Neural cell (in vitro differentiated cells): ENCODE results near the gene AP3B1. TPM values are rescaled to one million over a fixed set of nuclear protein-coding genes. Genes with fewer than 3 reads are reported as not detected.
"Not testable (repeated sequence)": the region's sequence is repeated elsewhere in the genome, so short reads cannot be mapped to it uniquely, and the experiment has no call there.

Experiments used
- H2AFZ ChIP-seq: fragments of 200-600, 300-800 bp; sonication (generic), shearing (Covaris generic); 2 replicates; pipeline ENCODE4 v1.6.0; 2014; ENCODE audit warnings: low read depth, mild to moderate bottlenecking, antibody characterized with exemption, low read length, moderate library complexity
- H3F3A ChIP-seq: fragments of 200-600 bp; shearing (Covaris generic); 2 replicates; pipeline ENCODE4 v1.6.1; 2016; ENCODE audit warnings: mild to moderate bottlenecking, moderate library complexity, mixed read lengths, antibody characterized with exemption, low read length; ENCODE audit not compliant: insufficient read depth, poor library complexity, severe bottlenecking
- H3K27ac ChIP-seq: fragments of 200-600, 300-800 bp; sonication (generic), shearing (Covaris generic); 2 replicates; pipeline ENCODE4 v1.5.1; 2014; ENCODE audit warnings: mild to moderate bottlenecking, low read length, moderate library complexity
- H3K27me3 ChIP-seq: fragments of 300-800, 200-600 bp; sonication (generic), shearing (Covaris generic); 2 replicates; pipeline ENCODE4 v1.6.0; 2014; ENCODE audit warnings: mild to moderate bottlenecking, low read depth, low read length, moderate library complexity; ENCODE audit not compliant: insufficient read depth
- H3K36me3 ChIP-seq: fragments of 300-800, 200-600 bp; sonication (generic), shearing (Covaris generic); 2 replicates; pipeline ENCODE4 v1.5.1; 2014; ENCODE audit warnings: mild to moderate bottlenecking, antibody characterized with exemption, low read length, moderate library complexity; ENCODE audit not compliant: insufficient read depth
- H3K4me2 ChIP-seq: fragments of 300-800, 200-600 bp; sonication (generic), shearing (Covaris generic); 2 replicates; pipeline ENCODE4 v1.6.0; 2014; ENCODE audit warnings: mild to moderate bottlenecking, low read length
- H3K4me3 ChIP-seq: fragments of 300-800, 200-600 bp; sonication (generic), shearing (Covaris generic); 2 replicates; pipeline ENCODE4 v1.5.1; 2014; ENCODE audit warnings: mild to moderate bottlenecking, low read length, moderate library complexity
- H3K79me2 ChIP-seq: fragments of 200-600 bp; shearing (Covaris generic); replicated peaks from 2 replicates; pipeline ENCODE4 v1.6.0; 2014; ENCODE audit warnings: mild to moderate bottlenecking, low read length, moderate library complexity; ENCODE audit not compliant: insufficient read depth
- H3K9ac ChIP-seq: fragments of 300-800, 200-600 bp; sonication (generic), shearing (Covaris generic); 2 replicates; pipeline ENCODE4 v1.6.1; 2016; ENCODE audit warnings: mild to moderate bottlenecking, low read length, mixed read lengths
- H3K9me2 ChIP-seq: fragments of 200-600 bp; shearing (Covaris generic); 2 replicates; pipeline ENCODE4 v1.6.1; 2016; ENCODE audit warnings: mild to moderate bottlenecking, low read length, mixed read lengths; ENCODE audit not compliant: insufficient read depth
- H3K9me3 ChIP-seq: fragments of 200-600, 300-800 bp; sonication (generic), shearing (Covaris generic); 2 replicates; pipeline ENCODE4 v1.6.1; 2016; ENCODE audit warnings: mild to moderate bottlenecking, mixed run types, low read length, moderate library complexity, mixed read lengths
- H4K20me1 ChIP-seq: fragments of 200-600 bp; shearing (Covaris generic); 2 replicates; pipeline ENCODE4 v1.6.1; 2016; ENCODE audit warnings: mild to moderate bottlenecking, mixed run types; ENCODE audit not compliant: insufficient read depth
- CTCF ChIP-seq: fragments of 450-650 bp; IDR thresholded peaks from 2 replicates; pipeline ENCODE4 v1.5.1; 2014; ENCODE audit warnings: antibody characterized with exemption, mild to moderate bottlenecking, moderate library complexity; ENCODE audit not compliant: poor library complexity, severe bottlenecking
- EP300 ChIP-seq: fragments of 450-650 bp; conservative IDR thresholded peaks from 2 replicates; pipeline ENCODE4 v1.6.1; 2014; ENCODE audit warnings: antibody characterized with exemption, mild to moderate bottlenecking, moderate library complexity; ENCODE audit not compliant: poor library complexity, severe bottlenecking
- EZH2 ChIP-seq: fragments of 200-600, 300-800 bp; shearing (Covaris generic), sonication (generic); IDR thresholded peaks from 2 replicates; pipeline ENCODE4 v1.6.1; 2014; ENCODE audit warnings: antibody characterized with exemption, low read length, borderline replicate concordance, mild to moderate bottlenecking; ENCODE audit not compliant: insufficient read depth, poor library complexity, severe bottlenecking
- MXI1 ChIP-seq: fragments of 450-650 bp; conservative IDR thresholded peaks from 2 replicates; pipeline ENCODE4 v1.6.1; 2014; ENCODE audit warnings: antibody characterized with exemption, mild to moderate bottlenecking; ENCODE audit not compliant: poor library complexity, severe bottlenecking
- POLR2AphosphoS5 ChIP-seq: IDR thresholded peaks from 2 replicates; pipeline ENCODE4 v1.6.1; 2012
- RAD21 ChIP-seq: fragments of 450-650 bp; conservative IDR thresholded peaks from 2 replicates; pipeline ENCODE4 v1.6.1; 2014; ENCODE audit warnings: antibody characterized with exemption, mild to moderate bottlenecking, moderate library complexity
- REST ChIP-seq: IDR thresholded peaks from 2 replicates; pipeline ENCODE4 v1.6.1; 2012; ENCODE audit warnings: borderline replicate concordance
- SMC3 ChIP-seq: fragments of 450-650 bp; conservative IDR thresholded peaks from 2 replicates; pipeline ENCODE4 v1.6.1; 2014; ENCODE audit warnings: antibody characterized with exemption, mild to moderate bottlenecking, moderate library complexity; ENCODE audit not compliant: poor library complexity
- TAF1 ChIP-seq: IDR thresholded peaks from 2 replicates; pipeline ENCODE4 v1.6.1; 2012; ENCODE audit warnings: low read depth
- polyA plus RNA-seq: library from polyadenylated mRNA; depleted of rRNA; stranded (reverse); fragments of >200 nt; gene quantifications from 2 replicates; pipeline ENCODE4 v1.2.3, GENCODE V29; 2014

The AP3B1 gene
- polyA plus RNA-seq, 1 donor from 2014 or later, result 8.5 TPM

GRCh38 chr5:78076351-78076750 is 218.1 kb downstream of the AP3B1 start:
- H4K20me1 ChIP-seq, result no peaks in the 10 kb centered on the region
- no peak overlapping the region for H3K27ac ChIP-seq

GRCh38 chr5:78075301-78075700 is 219.2 kb downstream of the AP3B1 start:
- Histone ChIP-seq H4K20me1 (no peaks in the 10 kb centered on the region), H3K36me3 (no peaks in the 10 kb centered on the region), H3K79me2 (no peaks in the 10 kb centered on the region), H3K9me2 (no peaks in the 10 kb centered on the region), H3K4me3 (no peak overlapping the region), H3K4me2 (no peak overlapping the region), H3F3A (no peaks in the 10 kb centered on the region), H2AFZ (no peak overlapping the region), H3K9me3 (no peaks in the 10 kb centered on the region), H3K27ac (no peak overlapping the region), H3K27me3 (no peaks in the 10 kb centered on the region), H3K9ac (no peak overlapping the region)
- TF ChIP-seq CTCF (no peak), TAF1 (no peak), EP300 (no peak), REST (no peak), RAD21 (no peak)

More at GRCh38 chr5:78076351-78076750, 218.1 kb downstream of the AP3B1 start:
- no peaks in the 10 kb centered on the region for H3F3A ChIP-seq
- no peaks in the 10 kb centered on the region for H3K79me2 ChIP-seq
- H3K36me3 ChIP-seq, result no peaks in the 10 kb centered on the region
- no peak overlapping the region for H3K4me3 ChIP-seq
- H3K9me3 ChIP-seq, result no peaks in the 10 kb centered on the region
- no peaks in the 10 kb centered on the region for H3K27me3 ChIP-seq
- no peak for TF ChIP-seq MXI1
- no peak for TF ChIP-seq EP300
- TF ChIP-seq CTCF, result no peak
- no peak for TF ChIP-seq EZH2
- TF ChIP-seq SMC3, result no peak
- TF ChIP-seq TAF1, result no peak
- no peak for TF ChIP-seq REST
- TF ChIP-seq POLR2AphosphoS5, result no peak
- no peak for TF ChIP-seq RAD21
- no peak overlapping the region for H2AFZ ChIP-seq
- H3K4me2 ChIP-seq, result no peak overlapping the region
- H3K9ac ChIP-seq, result no peak overlapping the region
- no peaks in the 10 kb centered on the region for H3K9me2 ChIP-seq

- H3K4me2 ChIP-seq, H3K9ac ChIP-seq, H3K4me3 ChIP-seq, H2AFZ ChIP-seq, H3K9me3 ChIP-seq, H3K36me3 ChIP-seq, H3K27me3 ChIP-seq, H3F3A ChIP-seq, H3K27ac ChIP-seq, H3K9me2 ChIP-seq, H3K79me2 ChIP-seq, H4K20me1 ChIP-seq: not testable (repeated sequence)
These were observed 223.8 kb downstream of the AP3B1 start for GRCh38 chr5:78070691-78071090.
